Activated CD8-positive, alpha-beta memory T cell treated with anti-CD3 and anti-CD28 coated beads for 48 hours (primary cell): ENCODE results near the gene OR8D2.

ENCODE experiments used
- DNase-seq, 3 experiments: peaks; one replicate each; pipeline ENCODE4 v3.0.0-alpha.2; 2020; ENCODE audit warnings: low read depth in 2 of 3, low spot score in 2 of 3

The OR8D2 gene, protein sequence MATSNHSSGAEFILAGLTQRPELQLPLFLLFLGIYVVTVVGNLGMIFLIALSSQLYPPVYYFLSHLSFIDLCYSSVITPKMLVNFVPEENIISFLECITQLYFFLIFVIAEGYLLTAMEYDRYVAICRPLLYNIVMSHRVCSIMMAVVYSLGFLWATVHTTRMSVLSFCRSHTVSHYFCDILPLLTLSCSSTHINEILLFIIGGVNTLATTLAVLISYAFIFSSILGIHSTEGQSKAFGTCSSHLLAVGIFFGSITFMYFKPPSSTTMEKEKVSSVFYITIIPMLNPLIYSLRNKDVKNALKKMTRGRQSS

DNA sequence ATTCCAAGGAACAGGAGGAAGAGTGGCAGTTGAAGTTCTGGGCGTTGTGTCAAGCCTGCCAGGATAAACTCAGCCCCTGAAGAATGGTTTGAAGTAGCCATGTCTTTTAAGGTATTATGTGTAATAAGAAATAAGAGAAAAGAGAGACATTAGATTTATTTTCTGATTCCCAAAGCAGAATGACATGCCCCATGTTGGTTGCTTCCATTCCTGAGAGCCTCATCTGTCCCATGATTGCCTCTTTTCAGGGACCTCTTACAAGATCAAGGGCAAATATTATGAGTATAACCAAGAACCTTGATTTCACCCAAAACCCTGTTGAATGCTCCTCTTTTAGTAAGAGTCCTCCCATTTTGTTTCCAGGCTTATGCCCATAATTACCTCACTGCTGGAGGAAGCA lies at the start of gene OR8D2:
Gene OR8D2 (minus strand): TSS at position 101 of the 400 bp plus-strand sequence. CDS start 0 bp downstream, at position 101.
- DNase-seq: no peak

DNA sequence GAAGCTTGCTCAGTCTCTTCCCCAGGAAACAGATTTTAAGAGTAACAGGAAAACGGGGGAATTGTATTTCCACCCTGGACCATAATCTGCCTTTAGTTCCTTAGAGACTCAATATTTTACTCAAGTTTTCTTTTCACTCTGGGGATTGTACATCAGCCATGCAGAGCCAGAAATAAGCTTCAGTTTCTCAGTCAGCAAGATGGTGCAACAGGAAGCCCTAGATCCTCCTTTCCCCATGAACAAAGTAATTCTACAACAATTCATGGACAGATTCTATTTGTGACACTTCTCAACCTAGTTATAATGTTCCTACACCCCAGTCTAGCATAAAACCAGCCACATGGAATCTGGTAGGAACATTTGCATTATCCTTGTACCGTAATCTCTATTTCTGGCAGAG lies 39.6 kb upstream of the OR8D2 start:
- no peak for DNase-seq

DNA sequence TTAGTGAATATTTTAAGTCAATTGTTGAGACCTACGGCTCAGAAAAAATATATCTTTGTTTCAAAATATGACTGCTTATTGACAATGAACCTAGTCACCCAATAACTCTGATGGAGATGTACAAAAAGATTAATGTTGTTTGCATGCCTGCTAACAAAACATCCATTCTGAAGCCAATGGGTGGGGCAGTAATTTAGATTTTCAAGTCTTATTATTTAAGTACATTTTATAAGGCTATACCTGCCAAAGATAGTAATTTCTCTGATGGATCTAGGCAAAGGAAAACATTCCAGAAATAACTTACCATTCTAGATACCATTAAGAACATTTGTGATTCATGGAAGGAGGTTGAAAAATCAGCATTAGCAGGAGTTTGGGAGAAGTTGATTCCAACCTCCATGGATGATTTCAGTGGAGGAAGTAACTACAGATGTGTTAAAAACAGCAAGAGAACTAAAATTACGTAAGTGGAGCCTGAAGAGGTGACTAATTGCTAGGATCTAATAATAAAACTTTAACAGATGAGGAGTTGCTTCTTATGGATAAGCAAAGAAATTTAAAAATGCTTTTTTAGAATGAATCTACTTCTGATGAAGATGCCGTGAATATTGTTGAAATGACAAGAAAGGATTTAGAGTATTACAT lies 26.4 kb upstream of the OR8D2 start:
- no peak for DNase-seq

DNA sequence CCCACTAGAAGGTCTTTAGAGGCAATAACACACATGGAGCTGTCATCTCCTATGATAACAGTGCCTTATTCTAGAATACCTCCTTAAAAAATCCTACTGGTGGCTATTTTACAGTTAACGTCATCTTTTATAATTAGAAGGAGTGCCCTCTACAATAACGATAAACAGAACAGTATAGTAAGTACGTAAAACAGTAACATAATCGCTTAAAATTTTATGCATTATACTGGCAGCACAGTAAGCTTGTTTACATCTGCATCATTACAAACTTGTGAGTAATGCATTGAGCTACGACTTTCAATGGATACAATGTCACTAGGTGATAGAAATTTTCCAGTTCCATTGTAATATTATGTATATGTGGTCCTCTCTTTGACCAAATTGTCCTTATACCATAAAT lies 24.3 kb upstream of the OR8D2 start:
- no peak for DNase-seq

DNA sequence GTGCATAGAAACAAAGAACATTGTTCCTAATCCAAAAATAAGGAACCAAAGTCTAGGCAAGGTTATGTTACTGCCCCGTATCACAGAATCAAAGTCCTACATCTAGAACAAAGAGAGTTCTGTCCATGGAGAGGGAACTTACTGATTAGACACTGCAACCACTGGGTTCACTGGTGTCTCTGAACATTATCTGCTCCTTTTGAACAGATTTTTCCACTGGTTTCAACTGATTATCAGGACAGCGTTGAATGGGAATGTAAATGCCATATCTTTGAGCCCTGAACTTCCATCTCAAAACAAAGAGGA lies 20.1 kb upstream of the OR8D2 start:
- no peak for DNase-seq

DNA sequence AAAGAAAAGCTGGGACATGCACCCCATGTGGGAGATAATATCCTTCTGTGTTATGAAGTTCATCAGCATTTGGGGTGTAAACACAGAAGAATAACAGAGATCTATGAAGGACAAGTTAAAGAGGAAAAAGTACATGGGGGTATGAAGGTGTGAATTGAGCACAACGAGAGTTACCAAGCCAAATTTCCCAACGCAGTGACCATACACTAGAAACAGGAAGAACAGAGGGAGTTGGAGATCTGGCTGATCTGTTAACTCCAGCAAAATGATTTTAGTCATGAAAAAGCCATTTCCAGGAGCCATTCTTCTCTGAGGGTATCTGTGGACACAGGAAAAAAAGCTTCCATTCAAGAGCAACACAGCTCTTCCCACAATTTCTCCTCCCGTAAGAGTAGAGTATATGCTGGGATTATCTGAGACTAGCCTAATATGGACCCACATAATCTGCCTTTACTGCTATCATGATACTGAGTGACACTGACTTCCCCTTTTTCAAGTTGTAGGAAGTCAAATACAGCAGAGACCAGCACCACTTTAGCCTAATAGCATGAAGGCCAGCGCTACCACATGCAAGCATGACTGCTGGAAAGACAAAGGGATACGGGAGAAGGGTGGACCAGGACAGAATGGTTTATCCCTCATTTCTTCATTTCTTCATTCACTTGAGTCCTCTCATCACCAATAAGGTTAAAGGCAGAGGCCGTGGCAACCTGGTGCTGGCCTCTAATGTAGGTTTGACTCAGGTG lies 19.6 kb upstream of the OR8D2 start:
- no peak for DNase-seq

DNA sequence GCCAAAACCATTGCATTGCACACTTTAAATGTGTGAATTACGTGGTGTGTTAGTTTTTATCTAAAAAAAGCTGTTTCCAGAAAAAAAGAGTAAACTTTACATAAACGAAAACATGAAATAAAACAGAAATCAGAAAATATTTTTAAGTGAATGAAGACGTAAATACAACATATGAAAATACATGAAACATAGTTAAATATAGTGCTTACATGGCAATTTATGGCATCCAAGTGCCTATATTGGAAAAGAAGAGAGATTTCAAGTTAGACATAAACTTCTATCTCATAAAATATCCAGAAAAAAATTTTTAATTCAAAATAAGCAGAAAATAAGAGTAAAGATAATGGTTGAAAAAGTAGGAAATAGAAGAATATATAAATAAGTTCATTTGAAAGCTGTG lies 11.9 kb upstream of the OR8D2 start:
- no peak for DNase-seq

DNA sequence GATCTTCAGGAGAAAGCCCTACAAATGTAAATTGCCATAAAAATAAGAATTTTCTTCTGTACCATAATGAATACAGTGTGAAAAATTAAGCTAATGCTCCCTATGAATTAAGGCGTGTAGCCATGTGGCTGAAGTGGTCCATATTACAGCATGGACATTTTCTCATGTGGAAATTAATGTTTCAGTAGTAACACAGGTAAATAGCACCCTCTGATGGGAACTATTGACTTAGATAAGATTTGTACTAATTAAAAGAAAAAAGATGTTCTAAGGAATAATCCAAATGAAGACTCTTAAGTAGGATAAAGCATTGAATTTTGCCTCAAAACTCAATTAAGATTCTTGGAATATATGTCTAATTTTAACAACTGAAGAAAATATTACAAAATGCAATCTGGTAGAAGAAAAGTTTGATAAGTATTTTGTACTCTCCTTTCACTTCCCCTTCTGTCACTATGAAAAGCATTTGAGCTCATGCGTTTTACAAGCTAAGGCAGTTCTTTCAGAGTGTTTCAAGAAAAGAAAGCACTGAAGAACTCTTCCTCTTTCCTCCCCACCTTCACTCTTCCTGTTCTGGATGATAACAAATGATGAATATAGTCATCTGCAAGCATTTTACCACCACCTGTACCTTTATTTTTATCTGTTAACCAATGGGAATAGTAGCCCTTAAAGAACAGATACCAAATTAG lies 9.9 kb upstream of the OR8D2 start:
- no peak for DNase-seq

DNA sequence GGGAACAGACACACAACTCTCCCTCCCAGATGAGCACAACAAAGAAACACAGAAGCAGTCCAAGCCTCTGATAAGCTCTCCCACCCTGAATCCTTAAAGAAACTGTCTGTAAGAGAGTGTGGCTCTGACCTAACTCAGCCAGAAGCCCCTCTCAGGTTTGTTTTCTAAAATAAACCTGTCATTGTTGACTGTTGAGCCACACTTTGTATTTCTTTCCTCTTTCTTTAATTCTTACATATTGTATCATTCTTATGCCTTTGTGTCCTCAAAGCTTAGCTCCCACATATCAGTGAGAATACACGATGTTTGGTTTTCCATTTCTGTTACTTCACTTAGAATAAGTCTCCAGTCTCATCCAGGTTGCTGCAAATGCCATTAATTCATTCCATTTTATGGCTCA lies 7.8 kb upstream of the OR8D2 start:
- DNase-seq: no peak

DNA sequence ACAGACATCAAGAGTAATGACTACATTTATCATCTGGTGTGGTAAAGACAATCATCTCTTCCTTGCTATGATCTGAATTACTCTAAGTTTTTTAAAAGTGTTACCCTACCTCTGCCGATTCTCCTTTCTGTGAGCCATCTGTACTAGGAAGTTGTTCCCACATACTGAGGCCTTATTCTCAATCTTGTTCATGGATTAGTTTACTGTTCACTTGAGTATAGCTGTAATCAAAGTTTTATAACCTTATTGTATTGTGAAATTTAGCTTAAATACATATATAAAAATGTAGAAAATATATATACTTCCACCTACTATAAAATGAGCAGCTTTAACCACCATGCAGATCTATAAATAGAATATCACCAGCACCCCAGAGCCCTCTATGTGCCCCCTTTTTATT lies 2.4 kb upstream of the OR8D2 start:
- no peak for DNase-seq

DNA sequence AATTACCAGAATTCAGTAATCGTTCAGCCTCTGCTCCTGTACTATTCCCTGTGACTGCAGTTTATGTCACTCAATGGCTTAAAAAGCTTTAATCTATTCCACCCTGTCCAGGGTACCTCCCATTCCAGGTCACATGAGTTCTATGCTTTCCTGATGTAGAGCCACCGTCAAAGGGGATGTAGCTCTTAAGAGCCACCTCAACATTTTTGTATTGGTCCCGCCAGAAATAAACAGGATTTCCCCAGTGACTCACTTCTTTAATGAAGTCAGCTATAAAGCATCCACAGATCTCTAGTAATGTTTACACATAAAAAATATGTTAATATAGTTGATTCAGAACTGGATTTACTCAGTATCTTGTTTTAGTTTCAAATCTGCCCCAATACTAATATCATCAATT lies 4.9 kb downstream of the OR8D2 start:
- no peak for DNase-seq

DNA sequence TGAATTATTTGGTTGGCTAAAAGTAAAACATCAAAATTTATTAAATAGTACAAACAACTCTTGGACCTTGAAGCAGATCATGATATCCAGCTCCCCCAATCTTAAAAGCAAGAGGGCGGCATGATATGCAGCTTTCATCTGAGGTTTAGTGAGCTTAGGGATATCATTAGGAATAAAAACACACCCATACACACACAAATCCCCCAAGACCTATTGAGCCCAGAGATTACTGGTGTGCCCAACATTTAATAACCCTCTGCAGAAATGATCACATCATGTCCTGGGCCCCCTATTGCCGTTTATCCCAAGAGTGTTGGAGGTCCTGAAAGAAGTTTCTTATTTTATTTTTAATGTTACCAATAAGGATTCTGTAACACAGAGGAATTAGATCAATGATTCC lies 6.1 kb downstream of the OR8D2 start, which contains the start of gene OR8D1:
Gene OR8D1 (minus strand): TSS at position 101 of the 400 bp plus-strand sequence. CDS start 3,183 bp downstream, outside the sequence.
- no peak for DNase-seq

DNA sequence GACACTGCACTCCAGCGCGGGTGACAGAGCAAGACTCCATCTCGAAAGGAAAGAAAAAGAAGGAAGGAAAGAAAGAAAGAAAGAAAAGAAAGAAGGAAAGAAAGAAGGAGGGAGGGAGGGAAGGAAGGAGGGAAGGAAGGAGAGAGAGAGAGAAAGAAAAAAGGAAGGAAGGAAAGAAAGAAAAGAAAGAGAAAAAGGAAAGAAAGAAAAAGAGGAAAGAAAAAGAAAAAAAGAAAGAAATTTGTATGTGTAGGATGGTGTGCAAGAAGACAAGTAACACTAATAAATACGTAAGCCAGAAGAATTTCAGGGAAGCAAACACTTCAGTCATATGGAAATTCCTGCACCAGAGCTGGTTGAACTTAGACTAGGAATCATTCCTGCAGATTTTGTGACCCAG lies 6.9 kb downstream of the OR8D2 start:
- no peak for DNase-seq

DNA sequence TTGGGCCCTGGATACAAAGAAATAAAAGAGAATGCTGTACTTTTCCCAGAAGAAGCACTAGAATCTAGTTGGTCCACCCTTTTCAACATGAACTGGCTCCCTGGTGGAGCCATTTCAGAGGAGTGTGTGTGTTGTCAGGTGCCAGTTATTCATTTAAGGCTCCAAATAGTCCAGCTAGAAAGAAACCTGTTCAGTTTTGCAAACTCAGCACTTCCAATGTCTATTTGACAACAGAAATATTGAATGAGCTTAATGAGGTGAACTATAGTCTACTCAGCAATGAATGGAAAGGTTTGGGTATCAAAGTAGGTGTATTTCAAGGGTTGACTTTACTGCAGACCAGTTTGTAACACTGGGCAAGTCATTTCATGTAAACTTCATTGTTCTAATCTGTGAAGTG lies 8.3 kb downstream of the OR8D2 start:
- DNase-seq: no peak

DNA sequence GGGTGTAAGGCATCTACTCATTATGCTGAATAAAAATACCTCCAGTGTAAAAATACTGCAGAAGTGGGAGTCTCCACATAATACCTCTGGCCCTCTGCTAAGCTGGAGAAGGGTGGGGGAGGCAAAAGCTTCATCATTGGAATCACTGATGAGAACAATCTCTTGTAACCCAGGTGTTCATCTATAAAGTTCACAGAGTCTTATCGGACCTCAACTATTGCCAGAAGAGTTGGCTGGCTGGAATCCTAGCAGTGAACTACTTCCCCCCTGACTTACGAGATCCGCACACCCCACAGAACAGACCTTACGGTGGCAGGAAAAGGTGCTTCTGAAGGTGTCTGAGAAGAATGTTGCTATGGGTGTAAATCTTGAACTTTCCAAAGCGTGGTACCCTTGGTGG lies 8.7 kb downstream of the OR8D2 start:
- no peak for DNase-seq

DNA sequence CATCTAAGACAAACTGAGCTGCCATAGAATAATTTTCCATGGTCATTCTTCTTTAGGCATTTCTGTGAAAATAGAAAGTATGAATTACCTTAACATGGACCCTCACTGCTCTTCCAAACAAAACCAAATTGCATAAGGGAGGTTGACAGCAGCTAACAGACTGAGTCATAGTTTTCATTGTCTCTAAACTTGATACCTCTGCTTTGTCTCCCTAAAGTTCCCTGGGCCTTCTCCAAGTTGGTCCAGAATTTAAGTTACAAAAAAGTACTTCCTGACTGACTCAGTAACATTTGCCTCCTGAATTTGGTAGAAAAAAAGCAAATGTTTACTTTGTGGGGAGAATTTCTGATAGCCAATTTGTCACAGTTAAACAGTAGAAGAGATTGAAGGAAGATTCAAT lies 9.3 kb downstream of the OR8D2 start:
- no peak for DNase-seq

DNA sequence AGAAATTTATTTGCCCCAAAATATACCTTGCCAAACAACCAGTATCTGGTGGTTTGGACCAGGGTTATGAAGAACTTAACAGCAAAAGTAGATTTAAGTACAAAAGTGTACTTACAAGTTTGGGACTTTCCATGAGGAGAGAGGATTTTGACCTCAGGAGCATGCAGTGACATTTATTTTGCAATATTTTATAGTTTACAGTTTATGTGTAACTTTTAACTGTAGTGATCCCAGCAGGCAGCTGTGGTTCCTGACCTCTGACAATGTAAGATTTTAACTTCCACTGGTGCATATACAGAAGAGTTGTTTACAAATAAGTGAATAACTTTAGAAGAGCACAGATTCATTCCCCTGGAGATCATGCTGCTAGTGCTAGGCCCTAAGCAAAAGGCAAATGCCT lies 12.9 kb downstream of the OR8D2 start:
- DNase-seq: no peak

DNA sequence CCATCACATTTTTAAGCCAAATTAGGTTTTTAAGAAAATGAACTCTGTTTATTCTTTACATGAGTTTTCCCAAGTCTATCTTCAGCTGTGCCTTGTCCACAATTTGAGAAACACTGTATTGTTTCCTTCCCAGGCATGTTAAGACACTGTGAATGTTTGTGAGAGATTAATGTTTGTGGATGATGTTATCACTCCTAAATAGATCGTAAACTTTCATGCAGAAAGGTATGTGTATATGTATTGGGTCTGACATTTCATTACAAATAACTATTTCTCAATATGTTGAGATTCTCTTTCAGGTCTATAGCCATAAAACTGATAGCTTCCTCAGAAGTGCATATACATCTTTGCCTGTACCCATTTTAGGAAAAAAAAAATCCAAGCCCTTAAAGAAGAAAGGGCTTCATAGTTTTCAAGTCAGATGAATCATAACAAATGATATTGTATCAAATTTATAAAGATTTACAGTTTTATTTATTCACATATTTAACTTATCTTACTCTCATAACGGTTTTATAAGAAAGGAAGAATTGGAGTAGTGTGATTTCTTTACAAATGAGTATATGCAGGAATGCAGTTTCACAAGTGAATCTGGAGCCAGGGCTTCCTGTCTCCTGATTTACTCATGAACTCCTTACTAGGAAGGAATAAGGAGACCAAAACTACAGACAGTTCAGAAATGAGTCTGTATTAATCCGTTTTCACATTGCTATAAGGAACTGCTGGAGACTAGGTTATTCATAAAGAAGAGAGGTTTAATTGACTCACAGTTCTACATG lies 17.5 kb downstream of the OR8D2 start:
- no peak for DNase-seq

DNA sequence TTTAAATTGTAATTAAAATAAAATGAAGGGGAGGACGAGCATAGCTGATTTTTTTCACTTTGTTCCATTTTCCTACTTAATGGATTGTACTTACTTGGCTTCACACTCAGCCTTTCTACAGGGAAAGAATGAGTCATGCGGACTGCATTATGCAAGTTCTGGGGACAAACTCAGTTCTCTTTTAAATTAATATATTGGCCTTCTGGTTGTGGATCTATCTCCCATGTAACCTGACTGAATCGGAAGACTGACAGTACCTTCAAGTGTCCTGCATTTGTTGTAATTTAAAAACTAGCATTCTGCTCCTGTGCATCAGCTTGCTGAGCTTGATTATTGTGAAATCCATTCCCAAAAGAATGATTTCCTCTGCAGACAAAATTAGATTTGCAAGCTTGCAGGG lies 18.4 kb downstream of the OR8D2 start:
- no peak for DNase-seq

DNA sequence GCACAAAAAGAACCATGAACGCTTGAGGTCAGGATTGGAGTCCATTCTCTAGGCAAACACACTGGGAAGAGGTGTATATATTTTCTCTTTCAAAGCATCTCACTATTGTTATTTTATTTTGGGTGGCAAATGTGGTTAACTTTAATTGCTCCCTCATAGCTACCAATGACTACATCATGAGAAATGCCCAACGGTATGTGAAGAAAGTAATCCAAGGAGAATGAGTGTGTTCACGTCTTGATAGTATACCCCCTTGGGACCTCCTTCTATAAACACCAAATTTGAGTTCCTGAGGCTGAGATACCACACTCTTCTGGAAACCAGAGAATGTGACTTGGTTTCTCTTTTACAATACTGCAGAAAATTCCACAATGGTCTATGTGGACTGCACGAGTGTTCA lies 22.1 kb downstream of the OR8D2 start:
- no peak for DNase-seq

DNA sequence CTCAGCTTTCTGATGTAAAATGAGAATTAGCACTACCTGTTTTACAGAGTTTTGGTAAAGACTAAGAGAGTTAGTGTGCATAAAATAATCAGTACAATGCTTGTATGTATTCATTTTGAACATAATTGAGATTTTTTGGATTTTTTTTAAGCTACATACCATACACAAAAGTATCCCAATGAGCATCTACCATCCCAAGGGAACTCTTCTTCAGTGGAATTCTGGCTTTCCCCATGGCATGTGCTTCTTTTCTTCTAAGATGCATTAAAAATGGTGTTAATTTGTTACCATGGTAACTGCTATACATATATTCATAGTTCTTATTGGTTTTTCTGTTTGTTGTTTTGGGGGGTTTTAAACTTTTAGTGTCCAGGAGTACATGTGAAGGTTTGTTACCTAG lies 24.0 kb downstream of the OR8D2 start:
- no peak for DNase-seq
